GM21529 (cell line): ENCODE data around the gene MRPL3.

ENCODE experiments used
- ATAC-seq: cut with Tn5 transposase; IDR thresholded peaks from one replicate; pipeline ENCODE4 v1.9.1; 2021; ENCODE audit not compliant: unreplicated experiment

The MRPL3 gene

GRCh38 chr3:131502530-131503319, at the start of gene MRPL3:
TSS of gene MRPL3 (minus strand) at chr3:131502971. CDS start at chr3:131502821, 150 bp downstream.
- ATAC-seq = peak; percentile 98

GRCh38 chr3:131551761-131552160, 49.0 kb upstream of the MRPL3 start:
- ATAC-seq = no peak

- no peak for ATAC-seq
Observed at GRCh38 chr3:131550562-131551465, 48.0 kb upstream of the MRPL3 start.

GRCh38 chr3:131549340-131549739, 46.6 kb upstream of the MRPL3 start:
- no peak for ATAC-seq

- no peak for ATAC-seq
Observed at GRCh38 chr3:131547585-131547984, 44.8 kb upstream of the MRPL3 start.

GRCh38 chr3:131546441-131546840, 43.7 kb upstream of the MRPL3 start:
- ATAC-seq = no peak

GRCh38 chr3:131544557-131544956, 41.8 kb upstream of the MRPL3 start:
- ATAC-seq = no peak

- no peak for ATAC-seq
Observed at GRCh38 chr3:131543714-131544113, 40.9 kb upstream of the MRPL3 start.

GRCh38 chr3:131541288-131541687, 38.5 kb upstream of the MRPL3 start:
- no peak for ATAC-seq

- no peak for ATAC-seq
Observed at GRCh38 chr3:131540821-131541220, 38.0 kb upstream of the MRPL3 start.

- ATAC-seq = no peak
Observed at GRCh38 chr3:131540143-131540542, 37.4 kb upstream of the MRPL3 start.

- no peak for ATAC-seq
Observed at GRCh38 chr3:131538968-131539367, 36.2 kb upstream of the MRPL3 start.

- no peak for ATAC-seq
Observed at GRCh38 chr3:131537531-131537930, 34.8 kb upstream of the MRPL3 start.

GRCh38 chr3:131535596-131535995, 32.8 kb upstream of the MRPL3 start:
- no peak for ATAC-seq

GRCh38 chr3:131535131-131535530, 32.4 kb upstream of the MRPL3 start:
- no peak for ATAC-seq

- ATAC-seq = no peak
Observed at GRCh38 chr3:131532645-131533044, 29.9 kb upstream of the MRPL3 start.

- ATAC-seq = no peak
Observed at GRCh38 chr3:131530843-131531242, 28.1 kb upstream of the MRPL3 start.

GRCh38 chr3:131530388-131530787, 27.6 kb upstream of the MRPL3 start:
- no peak for ATAC-seq

- ATAC-seq = no peak
Observed at GRCh38 chr3:131526801-131527347, 24.1 kb upstream of the MRPL3 start.

- ATAC-seq = no peak
Observed at GRCh38 chr3:131518680-131519079, 15.9 kb upstream of the MRPL3 start.

GRCh38 chr3:131505421-131505820, 2.6 kb upstream of the MRPL3 start:
- ATAC-seq = no peak

- ATAC-seq = no peak
Observed at GRCh38 chr3:131503320-131503635, 507 bp upstream of the MRPL3 start.
